Measurements from ENCODE around the gene HACD4. TPM values are rescaled to one million over a fixed set of nuclear protein-coding genes. Genes with fewer than 3 reads are reported as not detected.

The HACD4 gene
- total and polyA plus RNA-seq, 11 donors: 0.23 to 2.8 (median 0.63) TPM

DNA sequence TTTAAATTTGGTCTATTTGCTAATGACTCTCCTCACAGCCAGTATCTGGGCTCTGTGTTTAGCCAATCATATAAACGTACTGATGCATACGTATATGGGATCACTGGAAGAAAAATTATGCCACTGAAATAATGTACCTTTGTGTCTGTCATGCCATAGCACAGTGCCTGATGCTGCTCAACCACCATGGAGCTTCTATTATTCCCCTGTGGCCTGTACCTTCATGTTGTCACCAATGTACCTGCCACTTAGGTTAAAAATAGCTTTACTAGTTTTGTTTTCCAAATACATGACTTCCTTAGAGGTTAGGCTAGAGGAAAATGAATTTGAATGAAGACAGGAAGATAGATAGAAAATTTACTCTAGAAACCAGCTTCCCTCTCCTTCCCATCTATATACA, 34.6 kb downstream of the HACD4 start:
- peaks cover 0 to 14% (median 0%) of the 10 kb centered on the region in 12 donors for H3K9me3 ChIP-seq
- no peak for TF ChIP-seq CTCF (IDR thresholded peaks at IDR 0.05)
- TF ChIP-seq POLR2A (IDR thresholded peaks at IDR 0.05): no peak
- H3K4me3 ChIP-seq: no peak overlapping the region
- DNase-seq: no peak
- H3K27me3 ChIP-seq: no peaks in the 10 kb centered on the region
- ATAC-seq: no peak
- peaks cover 0 to 55% (median 9%) of the 10 kb centered on the region in 9 donors for H3K36me3 ChIP-seq
- intact Hi-C loops (cut with DNase I): loop anchor here in 1 of 10 donors (10.0 kb wide), 1 partner anchor 118 kb away; no protein-coding TSS in a partner anchor
- H3K27ac ChIP-seq: no peak overlapping the region
- WGBS, 4 donors: 93 to 98% (median 95%) methylated on average over 2 of the region's 2 CpGs
- H3K4me1 ChIP-seq: no peaks in the 10 kb centered on the region

- intact Hi-C loops (cut with DNase I): loop anchor here in 1 of 10 donors (10.0 kb wide), 1 partner anchor 119 kb away; no protein-coding TSS in a partner anchor
- no peak for DNase-seq
- TF ChIP-seq CTCF (IDR thresholded peaks at IDR 0.05): no peak
- no peak for TF ChIP-seq POLR2A (IDR thresholded peaks at IDR 0.05)
- Histone ChIP-seq H3K36me3 (peaks cover 0 to 67% (median 13%) of the 10 kb centered on the region in 9 donors), H3K4me1 (peaks cover 0 to 6% (median 0%) of the 10 kb centered on the region in 12 donors), H3K4me3 (no peak overlapping the region), H3K9me3 (peaks cover 0 to 4% (median 0%) of the 10 kb centered on the region in 12 donors), H3K27me3 (no peaks in the 10 kb centered on the region), H3K27ac (no peak overlapping the region)
- ATAC-seq: no peak
- 56 to 68% (median 62%) methylated on average over 2 of the region's 2 CpGs for WGBS, 4 donors
Measured at GRCh38 chr9:20995616-20996015, 35.8 kb downstream of the HACD4 start.

DNA sequence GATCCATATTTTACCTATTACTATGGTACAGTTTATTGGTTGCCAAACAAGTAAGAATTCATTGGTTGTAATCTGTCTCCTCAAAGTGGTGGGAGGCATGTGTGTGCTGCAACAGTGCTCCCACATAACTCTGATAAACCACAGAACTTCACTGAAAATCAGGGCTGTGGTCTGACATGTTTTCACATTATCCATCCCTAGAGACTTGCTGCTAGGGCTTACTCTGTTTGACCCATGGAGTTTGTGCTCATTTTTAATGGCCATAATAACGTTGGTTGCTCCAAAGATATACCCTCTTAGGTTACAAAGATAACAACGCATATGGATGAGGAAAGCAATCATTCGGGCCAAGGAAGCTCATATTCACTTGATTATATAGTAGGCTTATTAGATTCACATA, 37.0 kb downstream of the HACD4 start:
- no peak for DNase-seq
- Histone ChIP-seq H3K27ac (no peak overlapping the region), H3K4me1 (peaks cover 0 to 17% (median 0%) of the 10 kb centered on the region in 12 donors), H3K9me3 (no peaks in the 10 kb centered on the region), H3K4me3 (no peak overlapping the region), H3K27me3 (no peaks in the 10 kb centered on the region), H3K36me3 (peaks cover 0 to 76% (median 21%) of the 10 kb centered on the region in 9 donors)
- WGBS, 4 donors: 65 to 66% (median 66%) methylated on average over 3 of the region's 3 CpGs
- intact Hi-C loops (cut with DNase I): loop anchor here in 1 of 10 donors (10.0 kb wide), 1 partner anchor 120 kb away; no protein-coding TSS in a partner anchor
- ATAC-seq: no peak
- TF ChIP-seq CTCF (IDR thresholded peaks at IDR 0.05): no peak
- TF ChIP-seq POLR2A (IDR thresholded peaks at IDR 0.05): no peak

DNA sequence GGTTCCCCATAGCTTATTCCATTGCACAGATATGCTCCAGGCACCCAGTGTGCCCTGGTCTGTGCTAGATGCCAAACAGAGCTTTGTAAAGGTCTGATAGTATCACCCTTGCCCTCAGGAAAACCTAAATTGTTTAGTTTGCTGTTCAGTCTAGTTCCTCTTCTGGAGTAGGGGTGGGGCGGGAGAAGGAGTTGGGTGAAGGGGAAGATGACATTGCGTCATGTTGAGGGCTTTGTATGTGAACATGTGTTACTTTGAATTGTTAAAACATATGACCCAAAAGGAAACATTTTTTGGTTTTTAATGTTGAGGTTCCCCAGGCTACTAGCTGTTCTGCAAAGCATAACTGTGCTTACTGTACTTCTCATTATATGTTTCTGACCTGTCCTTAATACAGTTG, 40.6 kb downstream of the HACD4 start:
- H3K9me3 ChIP-seq: no peaks in the 10 kb centered on the region
- 85 to 96% (median 90%) methylated on average over 2 of the region's 2 CpGs for WGBS, 4 donors
- TF ChIP-seq POLR2A (IDR thresholded peaks at IDR 0.05): no peak
- TF ChIP-seq CTCF (IDR thresholded peaks at IDR 0.05): no peak
- peaks cover 0 to 21% (median 0%) of the 10 kb centered on the region in 12 donors for H3K4me1 ChIP-seq
- intact Hi-C loops (cut with DNase I): loop anchor here in 1 of 10 donors (10.0 kb wide), 1 partner anchor 124 kb away; no protein-coding TSS in a partner anchor
- H3K4me3 ChIP-seq: no peak overlapping the region
- no peaks in the 10 kb centered on the region for H3K27me3 ChIP-seq
- DNase-seq (peak in 4 of 5 donors; percentile 29 to 37 (median 35)), ATAC-seq (peak; percentile 43 to 83 (median 72))
- H3K36me3 ChIP-seq: peaks cover 0 to 80% (median 27%) of the 10 kb centered on the region in 9 donors
- H3K27ac ChIP-seq: peak overlapping the region in 1 of 12 donors; percentile 79
